ENCODE data around the gene LTBP3. TPM values are rescaled to one million over a fixed set of nuclear protein-coding genes. Genes with fewer than 3 reads are reported as not detected.

Gene LTBP3
- total and polyA plus RNA-seq, 9 donors, result 50.2 to 204 (median 155) TPM

- peaks cover 4% of the 10 kb centered on the region for H3K27me3 ChIP-seq (ENCODE audit: control insufficient read depth, insufficient read depth, low read length)
- H3K9me3 ChIP-seq (replicated peaks; ENCODE audit: control insufficient read depth, low read depth, low read length), result no peaks in the 10 kb centered on the region
- peaks cover 84% of the 10 kb centered on the region for H3K4me1 ChIP-seq (ENCODE audit: control insufficient read depth, insufficient read depth, low read length)
- 52% methylated on average over 4 of the region's 4 CpGs for WGBS (ENCODE audit: insufficient coverage)
- no peak overlapping the region for H3K4me3 ChIP-seq (ENCODE audit: low read length)
- H3K27ac ChIP-seq (ENCODE audit: low read length), result peak overlapping the region; percentile 53
- H3K36me3 ChIP-seq (ENCODE audit: control insufficient read depth, insufficient read depth, low read length), result peaks cover 85% of the 10 kb centered on the region
- DNase-seq, result no peak
These were observed 28.1 kb upstream of the LTBP3 start for GRCh38 chr11:65586247-65586630.

GRCh38 chr11:65585396-65586246 is 27.5 kb upstream of the LTBP3 start:
- 52% methylated on average over 46 of the region's 51 CpGs for WGBS (ENCODE audit: insufficient coverage)
- Histone ChIP-seq H3K27ac (ENCODE audit: low read length) (peak overlapping the region; percentile 53), H3K4me3 (ENCODE audit: low read length) (no peak overlapping the region)

GRCh38 chr11:65584723-65585171 is 26.6 kb upstream of the LTBP3 start:
- H3K4me3 ChIP-seq (ENCODE audit: low read length), result no peak overlapping the region
- WGBS (ENCODE audit: insufficient coverage), result 48% methylated on average over 40 of the region's 46 CpGs
- peaks cover 88% of the 10 kb centered on the region for H3K36me3 ChIP-seq (ENCODE audit: control insufficient read depth, insufficient read depth, low read length)
- no peaks in the 10 kb centered on the region for H3K9me3 ChIP-seq (replicated peaks; ENCODE audit: control insufficient read depth, low read depth, low read length)
- H3K27me3 ChIP-seq (ENCODE audit: control insufficient read depth, insufficient read depth, low read length), result peaks cover 4% of the 10 kb centered on the region
- peaks cover 75% of the 10 kb centered on the region for H3K4me1 ChIP-seq (ENCODE audit: control insufficient read depth, insufficient read depth, low read length)
- H3K27ac ChIP-seq (ENCODE audit: low read length), result no peak overlapping the region
- no peak for DNase-seq

More at GRCh38 chr11:65585396-65586246, 27.5 kb upstream of the LTBP3 start:
- peaks cover 79% of the 10 kb centered on the region for H3K4me1 ChIP-seq (ENCODE audit: control insufficient read depth, insufficient read depth, low read length)
- H3K9me3 ChIP-seq (replicated peaks; ENCODE audit: control insufficient read depth, low read depth, low read length), result no peaks in the 10 kb centered on the region
- H3K27me3 ChIP-seq (ENCODE audit: control insufficient read depth, insufficient read depth, low read length), result peaks cover 4% of the 10 kb centered on the region
- no peak for DNase-seq
- peaks cover 86% of the 10 kb centered on the region for H3K36me3 ChIP-seq (ENCODE audit: control insufficient read depth, insufficient read depth, low read length)

GRCh38 chr11:65584106-65584505 is 25.9 kb upstream of the LTBP3 start:
- Histone ChIP-seq H3K9me3 (replicated peaks; ENCODE audit: control insufficient read depth, low read depth, low read length) (no peaks in the 10 kb centered on the region), H3K4me1 (ENCODE audit: control insufficient read depth, insufficient read depth, low read length) (peaks cover 69% of the 10 kb centered on the region), H3K27ac (ENCODE audit: low read length) (peak overlapping the region; percentile 53), H3K4me3 (ENCODE audit: low read length) (no peak overlapping the region), H3K27me3 (ENCODE audit: control insufficient read depth, insufficient read depth, low read length) (peaks cover 4% of the 10 kb centered on the region), H3K36me3 (ENCODE audit: control insufficient read depth, insufficient read depth, low read length) (peaks cover 91% of the 10 kb centered on the region)
- 87% methylated on average over 3 of the region's 8 CpGs for WGBS (ENCODE audit: insufficient coverage)
- no peak for DNase-seq

- H3K36me3 ChIP-seq (ENCODE audit: control insufficient read depth, insufficient read depth, low read length), result peaks cover 92% of the 10 kb centered on the region
- 68% methylated on average over 2 of the region's 10 CpGs for WGBS (ENCODE audit: insufficient coverage)
- no peak for DNase-seq
- H3K4me3 ChIP-seq (ENCODE audit: low read length), result no peak overlapping the region
- H3K4me1 ChIP-seq (ENCODE audit: control insufficient read depth, insufficient read depth, low read length), result peaks cover 67% of the 10 kb centered on the region
- H3K9me3 ChIP-seq (replicated peaks; ENCODE audit: control insufficient read depth, low read depth, low read length), result no peaks in the 10 kb centered on the region
- H3K27me3 ChIP-seq (ENCODE audit: control insufficient read depth, insufficient read depth, low read length), result peaks cover 4% of the 10 kb centered on the region
- peak overlapping the region; percentile 20 for H3K27ac ChIP-seq (ENCODE audit: low read length)
These were observed 25.4 kb upstream of the LTBP3 start for GRCh38 chr11:65583589-65583988.

GRCh38 chr11:65581928-65582327 is 23.8 kb upstream of the LTBP3 start:
- Histone ChIP-seq H3K27ac (ENCODE audit: low read length) (no peak overlapping the region), H3K4me1 (ENCODE audit: control insufficient read depth, insufficient read depth, low read length) (peaks cover 67% of the 10 kb centered on the region), H3K36me3 (ENCODE audit: control insufficient read depth, insufficient read depth, low read length) (peaks cover 83% of the 10 kb centered on the region), H3K27me3 (ENCODE audit: control insufficient read depth, insufficient read depth, low read length) (peaks cover 4% of the 10 kb centered on the region), H3K9me3 (replicated peaks; ENCODE audit: control insufficient read depth, low read depth, low read length) (no peaks in the 10 kb centered on the region), H3K4me3 (ENCODE audit: low read length) (no peak overlapping the region)
- 91% methylated on average over 3 of the region's 3 CpGs for WGBS (ENCODE audit: insufficient coverage)
- no peak for DNase-seq

- Histone ChIP-seq H3K9me3 (replicated peaks; ENCODE audit: control insufficient read depth, low read depth, low read length) (no peaks in the 10 kb centered on the region), H3K27ac (ENCODE audit: low read length) (no peak overlapping the region), H3K4me1 (ENCODE audit: control insufficient read depth, insufficient read depth, low read length) (peaks cover 63% of the 10 kb centered on the region), H3K4me3 (ENCODE audit: low read length) (no peak overlapping the region), H3K27me3 (ENCODE audit: control insufficient read depth, insufficient read depth, low read length) (peaks cover 4% of the 10 kb centered on the region), H3K36me3 (ENCODE audit: control insufficient read depth, insufficient read depth, low read length) (peaks cover 71% of the 10 kb centered on the region)
- WGBS (ENCODE audit: insufficient coverage), result 100% methylated on average over 1 of the region's 8 CpGs
- DNase-seq, result no peak
These were observed 22.6 kb upstream of the LTBP3 start for GRCh38 chr11:65580756-65581155.

GRCh38 chr11:65580031-65580692 is 22.0 kb upstream of the LTBP3 start:
- H3K36me3 ChIP-seq (ENCODE audit: control insufficient read depth, insufficient read depth, low read length), result peaks cover 68% of the 10 kb centered on the region
- DNase-seq, result no peak
- no peak overlapping the region for H3K4me3 ChIP-seq (ENCODE audit: low read length)
- H3K9me3 ChIP-seq (replicated peaks; ENCODE audit: control insufficient read depth, low read depth, low read length), result no peaks in the 10 kb centered on the region
- H3K27ac ChIP-seq (ENCODE audit: low read length), result no peak overlapping the region
- H3K27me3 ChIP-seq (ENCODE audit: control insufficient read depth, insufficient read depth, low read length), result peaks cover 4% of the 10 kb centered on the region
- peaks cover 63% of the 10 kb centered on the region for H3K4me1 ChIP-seq (ENCODE audit: control insufficient read depth, insufficient read depth, low read length)
- WGBS (ENCODE audit: insufficient coverage), result 90% methylated on average over 13 of the region's 19 CpGs

GRCh38 chr11:65579291-65579690 is 21.1 kb upstream of the LTBP3 start:
- Histone ChIP-seq H3K4me1 (ENCODE audit: control insufficient read depth, insufficient read depth, low read length) (peaks cover 64% of the 10 kb centered on the region), H3K27ac (ENCODE audit: low read length) (no peak overlapping the region), H3K36me3 (ENCODE audit: control insufficient read depth, insufficient read depth, low read length) (peaks cover 68% of the 10 kb centered on the region), H3K9me3 (replicated peaks; ENCODE audit: control insufficient read depth, low read depth, low read length) (no peaks in the 10 kb centered on the region), H3K4me3 (ENCODE audit: low read length) (no peak overlapping the region), H3K27me3 (ENCODE audit: control insufficient read depth, insufficient read depth, low read length) (peaks cover 3% of the 10 kb centered on the region)
- no peak for DNase-seq
- WGBS (ENCODE audit: insufficient coverage), result 90% methylated on average over 4 of the region's 4 CpGs

GRCh38 chr11:65578667-65579066 is 20.5 kb upstream of the LTBP3 start:
- Histone ChIP-seq H3K9me3 (replicated peaks; ENCODE audit: control insufficient read depth, low read depth, low read length) (no peaks in the 10 kb centered on the region), H3K4me3 (ENCODE audit: low read length) (no peak overlapping the region), H3K27ac (ENCODE audit: low read length) (no peak overlapping the region), H3K36me3 (ENCODE audit: control insufficient read depth, insufficient read depth, low read length) (peaks cover 64% of the 10 kb centered on the region), H3K4me1 (ENCODE audit: control insufficient read depth, insufficient read depth, low read length) (peaks cover 62% of the 10 kb centered on the region), H3K27me3 (ENCODE audit: control insufficient read depth, insufficient read depth, low read length) (no peaks in the 10 kb centered on the region)
- no peak for DNase-seq
- no CpG with 5 or more reads among the region's 3 CpGs for WGBS (ENCODE audit: insufficient coverage)
